Stimulated activated CD4-positive, alpha-beta T cell treated with anti-CD3 and anti-CD28 coated beads, Interleukin-1b, Interleukin-23, amount 100 ng/mL, for 48 hours (primary cell): Measurements from ENCODE around the gene B4GALT2.
A peak's percentile ranks its signal among the peaks of the same experiment; 100 is the strongest.

Experiments
- DNase-seq: peaks from one replicate; pipeline ENCODE4 v3.0.0-alpha.2; 2020

B4GALT2 gene

GRCh38 chr1:43985984-43986595 is 7.1 kb downstream of the B4GALT2 start:
- no peak for DNase-seq

GRCh38 chr1:43986712-43987111 is 7.7 kb downstream of the B4GALT2 start:
- no peak for DNase-seq

- DNase-seq = no peak
Observed at GRCh38 chr1:43987159-43987902, 8.3 kb downstream of the B4GALT2 start.

- no peak for DNase-seq
Observed at GRCh38 chr1:43990271-43991199, 11.5 kb downstream of the B4GALT2 start.

GRCh38 chr1:43991200-43991475 is 12.1 kb downstream of the B4GALT2 start:
- DNase-seq = no peak

GRCh38 chr1:43991476-43992231 is 12.6 kb downstream of the B4GALT2 start, which contains the start of gene CCDC24:
Gene CCDC24, plus strand, starts transcription at chr1:43991599. Its CDS starts 280 bp downstream, at chr1:43991879.
- peak; percentile 64 for DNase-seq

- no peak for DNase-seq
Observed at GRCh38 chr1:43992232-43992995, 13.4 kb downstream of the B4GALT2 start.

GRCh38 chr1:43993206-43993914 is 14.3 kb downstream of the B4GALT2 start:
- no peak for DNase-seq

- no peak for DNase-seq
Observed at GRCh38 chr1:43994071-43994470, 15.1 kb downstream of the B4GALT2 start.

- no peak for DNase-seq
Observed at GRCh38 chr1:43994794-43995790, 16.1 kb downstream of the B4GALT2 start.

- no peak for DNase-seq
Observed at GRCh38 chr1:43995984-43996732, 17.1 kb downstream of the B4GALT2 start.

GRCh38 chr1:43996733-43997115 is 17.7 kb downstream of the B4GALT2 start:
- no peak for DNase-seq

GRCh38 chr1:43997295-43997999 is 18.4 kb downstream of the B4GALT2 start:
- no peak for DNase-seq

GRCh38 chr1:43998000-43998378 is 19.0 kb downstream of the B4GALT2 start:
- DNase-seq = no peak

- DNase-seq = no peak
Observed at GRCh38 chr1:43999455-43999854, 20.4 kb downstream of the B4GALT2 start.

GRCh38 chr1:44000122-44000665 is 21.2 kb downstream of the B4GALT2 start:
- DNase-seq = no peak

- DNase-seq = no peak
Observed at GRCh38 chr1:44002165-44002564, 23.2 kb downstream of the B4GALT2 start.

- no peak for DNase-seq
Observed at GRCh38 chr1:44002606-44003157, 23.7 kb downstream of the B4GALT2 start.
